OCI-LY7 (cell line): ENCODE data around the gene HBM. TPM values are rescaled to one million over a fixed set of nuclear protein-coding genes. Genes with fewer than 3 reads are reported as not detected.
"Not testable (repeated sequence)": the region's sequence is repeated elsewhere in the genome, so short reads cannot be mapped to it uniquely, and the experiment has no call there.

Experiments used
- BruUV-seq: library from RNA; stranded (reverse); fragments of 400-500 nt; replicated peaks from 2 replicates; lab custom pipeline; 2021; lab: Mats Ljungman, UMichigan
- CTCF ChIA-PET: fragments of 300-600 bp; sonication (Branson Sonifier 250); formaldehyde crosslinking; loops from one replicate; lab custom pipeline; 2022; ENCODE audit warnings: antibody characterized with exemption; ENCODE audit not compliant: unreplicated experiment; lab: Charles Lee
- POLR2A ChIA-PET: fragments of 300-600 bp; sonication (Branson Sonifier 250); formaldehyde crosslinking; loops from one replicate; lab custom pipeline; 2022; ENCODE audit warnings: antibody characterized with exemption; lab: Charles Lee
- DNase-seq: peaks from one replicate; pipeline ENCODE4 v3.0.0-alpha.2; 2015; ENCODE audit warnings: low spot score
- H2AFZ ChIP-seq: fragments of 200-600 bp; sonication (generic), shearing (Covaris generic); 2 replicates; pipeline ENCODE4 v1.6.1; 2014; ENCODE audit warnings: mild to moderate bottlenecking, antibody characterized with exemption, low read length, moderate library complexity
- H3K27ac ChIP-seq: fragments of 200-600 bp; sonication (generic); 2 replicates; pipeline ENCODE4 v1.5.1; 2014; ENCODE audit warnings: mixed run types, low read depth, mild to moderate bottlenecking, moderate library complexity, low read length, inconsistent platforms; ENCODE audit not compliant: poor library complexity, severe bottlenecking
- H3K36me3 ChIP-seq: fragments of 200-600 bp; sonication (generic); 2 replicates; pipeline ENCODE4 v1.6.1; 2014; ENCODE audit warnings: mild to moderate bottlenecking, antibody characterized with exemption, low read length, moderate library complexity, mixed read lengths; ENCODE audit not compliant: insufficient read depth
- H3K4me1 ChIP-seq: fragments of 200-600 bp; sonication (generic); 2 replicates; pipeline ENCODE4 v1.5.1; 2014; ENCODE audit warnings: mild to moderate bottlenecking, low read length; ENCODE audit not compliant: insufficient read depth, poor library complexity, severe bottlenecking
- H3K4me2 ChIP-seq: fragments of 200-600 bp; sonication (generic); 2 replicates; pipeline ENCODE4 v1.6.1; 2014; ENCODE audit warnings: mild to moderate bottlenecking, low read length
- H3K4me3 ChIP-seq: fragments of 200-600 bp; sonication (generic); 2 replicates; pipeline ENCODE4 v1.5.1; 2014; ENCODE audit warnings: mild to moderate bottlenecking, low read depth, low read length; ENCODE audit not compliant: poor library complexity, severe bottlenecking
- H3K79me2 ChIP-seq: fragments of 200-600 bp; sonication (generic); 2 replicates; pipeline ENCODE4 v1.6.1; 2016; ENCODE audit warnings: low read depth, mild to moderate bottlenecking, low read length, moderate library complexity, mixed read lengths; ENCODE audit not compliant: insufficient read depth
- H3K9me2 ChIP-seq: fragments of 200-600 bp; sonication (generic); 2 replicates; pipeline ENCODE4 v1.6.1; 2016; ENCODE audit warnings: mild to moderate bottlenecking, low read length, mixed read lengths; ENCODE audit not compliant: insufficient read depth
- H3K9me3 ChIP-seq: fragments of 200-600 bp; sonication (generic); 2 replicates; pipeline ENCODE4 v1.6.1; 2014; ENCODE audit warnings: mild to moderate bottlenecking, mixed run types, low read length, mixed read lengths
- H4K20me1 ChIP-seq: fragments of 200-600 bp; sonication (generic); 2 replicates; pipeline ENCODE4 v1.6.1; 2014; ENCODE audit warnings: mild to moderate bottlenecking, antibody characterized with exemption, low read length, moderate library complexity, mixed read lengths; ENCODE audit not compliant: insufficient read depth
- CTCF ChIP-seq: fragments of 200-600 bp; sonication (generic); conservative IDR thresholded peaks from 2 replicates; pipeline ENCODE4 v1.5.1; 2014; ENCODE audit warnings: mild to moderate bottlenecking, antibody characterized with exemption, low read length, moderate library complexity, mixed read lengths
- EZH2phosphoT487 ChIP-seq: fragments of 200-600 bp; sonication (generic); IDR thresholded peaks from 2 replicates; pipeline ENCODE4 v1.6.1; 2018; ENCODE audit warnings: low read depth, borderline replicate concordance, mild to moderate bottlenecking, mixed run types, antibody characterized with exemption, low read length, moderate library complexity, mixed read lengths
- intact Hi-C: fragments of 100-400 bp; cut with micrococcal nuclease; formaldehyde crosslinking; loops from one replicate; pipeline ENCODE4 v1.10.0; 2022; ENCODE audit not compliant: unreplicated experiment
- total RNA-seq, 2 experiments: library from RNA; depleted of rRNA in 1 of 2; stranded (reverse); fragments of >200 nt in 1 of 2; shearing (Covaris generic) in 1 of 2; gene quantifications; 2 replicates each; pipeline ENCODE4 v1.2.3, GENCODE V29; 2014 to 2022

The HBM gene
- total RNA-seq, 2 experiments from 2014 or later: not detected

GRCh38 chr16:167122-167690, 1.4 kb downstream of the HBM start:
- Histone ChIP-seq H3K4me3 (no peak overlapping the region), H3K79me2 (no peaks in the 10 kb centered on the region), H4K20me1 (no peaks in the 10 kb centered on the region), H3K9me3 (no peaks in the 10 kb centered on the region), H2AFZ (no peak overlapping the region), H3K4me1 (no peaks in the 10 kb centered on the region), H3K9me2 (no peaks in the 10 kb centered on the region), H3K4me2 (no peak overlapping the region), H3K36me3 (no peaks in the 10 kb centered on the region), H3K27ac (no peak overlapping the region)
- BruUV-seq: no TSS peak
- TF ChIP-seq EZH2phosphoT487: no peak
- intact Hi-C loops: no loop called here
- POLR2A ChIA-PET: interaction anchor here (1.4 kb wide), 1 partner anchor 10 kb away, joined by 4 read pairs; no protein-coding TSS in a partner anchor
- CTCF ChIA-PET: no interaction called here
- DNase-seq: no peak

GRCh38 chr16:168424-168823, 2.6 kb downstream of the HBM start:
- Histone ChIP-seq H3K9me2 (no peaks in the 10 kb centered on the region), H3K79me2 (no peaks in the 10 kb centered on the region), H4K20me1 (no peaks in the 10 kb centered on the region), H3K36me3 (no peaks in the 10 kb centered on the region), H3K4me3 (no peak overlapping the region), H3K9me3 (no peaks in the 10 kb centered on the region), H2AFZ (no peak overlapping the region), H3K27ac (no peak overlapping the region), H3K4me2 (no peak overlapping the region), H3K4me1 (no peaks in the 10 kb centered on the region)
- intact Hi-C loops: no loop called here
- POLR2A ChIA-PET: interaction anchor here (1.4 kb wide), 2 partner anchors 11 to 13 kb away, joined by 3 to 4 read pairs; no protein-coding TSS in a partner anchor
- DNase-seq: no peak
- no peak for TF ChIP-seq EZH2phosphoT487
- TF ChIP-seq CTCF: no peak
- CTCF ChIA-PET: no interaction called here
- BruUV-seq: no TSS peak

GRCh38 chr16:169014-169413, 3.2 kb downstream of the HBM start:
- ChIA-PET CTCF (no interaction called here), POLR2A (interaction anchor here (1.4 kb wide), 1 partner anchor 13 kb away, joined by 3 read pairs; no protein-coding TSS in a partner anchor)
- H3K27ac ChIP-seq: no peak overlapping the region
- H3K4me2 ChIP-seq: no peak overlapping the region
- no peak for TF ChIP-seq CTCF
- no peak for TF ChIP-seq EZH2phosphoT487
- no peaks in the 10 kb centered on the region for H3K4me1 ChIP-seq
- intact Hi-C loops: no loop called here
- H3K79me2 ChIP-seq: no peaks in the 10 kb centered on the region
- no peaks in the 10 kb centered on the region for H3K9me3 ChIP-seq
- no peaks in the 10 kb centered on the region for H3K36me3 ChIP-seq
- no peaks in the 10 kb centered on the region for H4K20me1 ChIP-seq
- H2AFZ ChIP-seq: no peak overlapping the region
- DNase-seq: no peak
- BruUV-seq: no TSS peak
- no peaks in the 10 kb centered on the region for H3K9me2 ChIP-seq
- no peak overlapping the region for H3K4me3 ChIP-seq

- H3K27ac ChIP-seq, POLR2A ChIA-PET, CTCF ChIA-PET, H3K79me2 ChIP-seq, H3K9me3 ChIP-seq, DNase-seq, intact Hi-C loops, H2AFZ ChIP-seq, H3K4me1 ChIP-seq, H3K36me3 ChIP-seq, H4K20me1 ChIP-seq, H3K4me3 ChIP-seq, H3K4me2 ChIP-seq, H3K9me2 ChIP-seq, BruUV-seq: not testable (repeated sequence)
These were observed 4.3 kb downstream of the HBM start for GRCh38 chr16:170088-170507.
